Subcutaneous adipose tissue (tissue), 4 donors: Measurements from ENCODE around the gene MBD5. TPM values are rescaled to one million over a fixed set of nuclear protein-coding genes. Genes with fewer than 3 reads are reported as not detected.

ENCODE experiments used
- CTCF ChIP-seq: fragments of 450-650 bp; IDR thresholded peaks from one replicate; pipeline ENCODE4 v1.5.1; 2016; ENCODE audit warnings: low read depth, mild to moderate bottlenecking, control low read depth, antibody characterized with exemption, moderate library complexity
- total RNA-seq, 4 donors: library from RNA; depleted of rRNA; stranded (reverse); fragments of >200 nt; gene quantifications; one replicate each; pipeline ENCODE4 v1.1.0, GENCODE V29; 2016

Gene MBD5
- total RNA-seq, 4 donors from 2014 or later, result 29.4 to 35.0 (median 32.9) TPM

GRCh38 chr2:148244593-148245292 lies 223.9 kb downstream of the MBD5 start:
- TF ChIP-seq CTCF, result no peak

GRCh38 chr2:148251993-148252392 lies 231.1 kb downstream of the MBD5 start:
- no peak for TF ChIP-seq CTCF

- no peak for TF ChIP-seq CTCF
These were observed 231.8 kb downstream of the MBD5 start for GRCh38 chr2:148252646-148253045.

- no peak for TF ChIP-seq CTCF
These were observed 232.8 kb downstream of the MBD5 start for GRCh38 chr2:148253685-148254084.

- no peak for TF ChIP-seq CTCF
These were observed 235.0 kb downstream of the MBD5 start for GRCh38 chr2:148255929-148256328.

- TF ChIP-seq CTCF, result no peak
These were observed 236.4 kb downstream of the MBD5 start for GRCh38 chr2:148257276-148257675.

GRCh38 chr2:148258124-148258523 lies 237.2 kb downstream of the MBD5 start:
- TF ChIP-seq CTCF, result no peak
